ENCODE data around the gene FADS3.

DNA sequence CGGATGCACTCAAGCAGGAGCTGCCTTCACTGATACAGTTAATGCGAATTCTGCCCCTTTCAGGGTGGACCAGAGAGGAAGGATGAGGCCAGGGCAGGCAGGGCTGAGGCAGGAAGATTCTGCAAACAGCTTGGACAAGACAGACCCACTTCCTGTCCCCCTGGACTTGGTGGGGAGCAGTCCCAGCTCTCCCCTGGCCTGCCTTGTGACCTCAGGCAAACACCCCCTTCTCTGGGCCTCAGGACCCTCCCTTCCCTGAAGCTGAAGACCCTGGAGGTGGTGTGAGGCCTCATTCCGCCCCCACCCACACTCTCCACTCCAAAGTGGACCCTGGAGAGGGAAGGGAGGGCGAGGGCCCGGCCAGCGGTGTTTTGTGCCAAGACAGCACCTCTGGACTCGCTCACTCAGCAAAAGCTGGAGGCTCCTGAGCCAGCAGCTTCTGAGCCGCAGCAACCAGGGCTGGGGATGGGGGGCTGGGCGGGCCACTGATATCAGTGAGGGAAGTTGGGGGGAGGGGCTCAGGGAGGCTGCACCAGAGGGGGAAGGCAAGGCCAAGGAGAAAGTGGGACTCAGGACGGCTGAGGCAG, 17.5 kb upstream of the FADS3 start:
- TF ChIP-seq, protein P1, sequence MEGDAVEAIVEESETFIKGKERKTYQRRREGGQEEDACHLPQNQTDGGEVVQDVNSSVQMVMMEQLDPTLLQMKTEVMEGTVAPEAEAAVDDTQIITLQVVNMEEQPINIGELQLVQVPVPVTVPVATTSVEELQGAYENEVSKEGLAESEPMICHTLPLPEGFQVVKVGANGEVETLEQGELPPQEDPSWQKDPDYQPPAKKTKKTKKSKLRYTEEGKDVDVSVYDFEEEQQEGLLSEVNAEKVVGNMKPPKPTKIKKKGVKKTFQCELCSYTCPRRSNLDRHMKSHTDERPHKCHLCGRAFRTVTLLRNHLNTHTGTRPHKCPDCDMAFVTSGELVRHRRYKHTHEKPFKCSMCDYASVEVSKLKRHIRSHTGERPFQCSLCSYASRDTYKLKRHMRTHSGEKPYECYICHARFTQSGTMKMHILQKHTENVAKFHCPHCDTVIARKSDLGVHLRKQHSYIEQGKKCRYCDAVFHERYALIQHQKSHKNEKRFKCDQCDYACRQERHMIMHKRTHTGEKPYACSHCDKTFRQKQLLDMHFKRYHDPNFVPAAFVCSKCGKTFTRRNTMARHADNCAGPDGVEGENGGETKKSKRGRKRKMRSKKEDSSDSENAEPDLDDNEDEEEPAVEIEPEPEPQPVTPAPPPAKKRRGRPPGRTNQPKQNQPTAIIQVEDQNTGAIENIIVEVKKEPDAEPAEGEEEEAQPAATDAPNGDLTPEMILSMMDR (conservative IDR thresholded peaks at IDR 0.05; ENCODE audit: low read depth, low read length), result no peak
- no peak for TF ChIP-seq EZH2 (IDR thresholded peaks at IDR 0.05; ENCODE audit: low read length, unreplicated experiment)
